Fibroblast of mammary gland (primary cell): ENCODE measurements around the gene CYP51A1.
"Not testable (repeated sequence)": the region's sequence is repeated elsewhere in the genome, so short reads cannot be mapped to it uniquely, and the experiment has no call there.

ENCODE experiments used
- DNase-seq: peaks from one replicate; pipeline ENCODE4 v3.0.0-alpha.2; 2010; ENCODE audit warnings: low read depth
- H3K4me3 ChIP-seq: 2 replicates; pipeline ENCODE4 v1.5.1; 2011; ENCODE audit warnings: low read depth, mild to moderate bottlenecking, low read length, moderate library complexity; ENCODE audit not compliant: control insufficient read depth
- CTCF ChIP-seq: conservative IDR thresholded peaks from 2 replicates; pipeline ENCODE4 v1.5.1; 2011; ENCODE audit warnings: low read depth, low read length, inconsistent platforms; ENCODE audit not compliant: control insufficient read depth, insufficient read depth

CYP51A1 gene

GRCh38 chr7:92156990-92157389 lies 22.7 kb upstream of the CYP51A1 start:
- no peak overlapping the region for H3K4me3 ChIP-seq
- no peak for DNase-seq
- TF ChIP-seq CTCF: no peak

- H3K4me3 ChIP-seq: no peak overlapping the region
- DNase-seq: peak; percentile 55
- no peak for TF ChIP-seq CTCF
Measured at GRCh38 chr7:92155108-92155739, 20.9 kb upstream of the CYP51A1 start.

GRCh38 chr7:92150450-92151017 lies 16.3 kb upstream of the CYP51A1 start:
- no peak overlapping the region for H3K4me3 ChIP-seq
- DNase-seq: no peak
- TF ChIP-seq CTCF: no peak

- no peak overlapping the region for H3K4me3 ChIP-seq
- TF ChIP-seq CTCF: no peak
- DNase-seq: no peak
Measured at GRCh38 chr7:92149736-92150239, 15.5 kb upstream of the CYP51A1 start.

- H3K4me3 ChIP-seq, DNase-seq: not testable (repeated sequence)
Measured at GRCh38 chr7:92143192-92143880, 9.1 kb upstream of the CYP51A1 start.

- not testable (repeated sequence) for DNase-seq, H3K4me3 ChIP-seq
Measured at GRCh38 chr7:92142791-92143190, 8.5 kb upstream of the CYP51A1 start.

GRCh38 chr7:92141161-92141560 lies 6.9 kb upstream of the CYP51A1 start:
- DNase-seq: no peak
- TF ChIP-seq CTCF: no peak
- H3K4me3 ChIP-seq: no peak overlapping the region

- no peak overlapping the region for H3K4me3 ChIP-seq
- TF ChIP-seq CTCF: no peak
- DNase-seq: no peak
Measured at GRCh38 chr7:92137557-92137956, 3.3 kb upstream of the CYP51A1 start.
